Loucy (cell line): ENCODE results near the gene LTBR.

Source experiments
- EZH2phosphoT487 ChIP-seq: fragments of 200-600 bp; IDR thresholded peaks from 2 replicates; pipeline ENCODE4 v1.6.1; 2018; ENCODE audit warnings: antibody characterized with exemption, mild to moderate bottlenecking, moderate library complexity, borderline replicate concordance
- TF ChIP-seq, protein P1 (sequence below): fragments of 200-600 bp; sonication (generic); conservative IDR thresholded peaks from 2 replicates; pipeline ENCODE4 v1.5.1; 2014; ENCODE audit warnings: mild to moderate bottlenecking, antibody characterized with exemption, low read length

DNA sequence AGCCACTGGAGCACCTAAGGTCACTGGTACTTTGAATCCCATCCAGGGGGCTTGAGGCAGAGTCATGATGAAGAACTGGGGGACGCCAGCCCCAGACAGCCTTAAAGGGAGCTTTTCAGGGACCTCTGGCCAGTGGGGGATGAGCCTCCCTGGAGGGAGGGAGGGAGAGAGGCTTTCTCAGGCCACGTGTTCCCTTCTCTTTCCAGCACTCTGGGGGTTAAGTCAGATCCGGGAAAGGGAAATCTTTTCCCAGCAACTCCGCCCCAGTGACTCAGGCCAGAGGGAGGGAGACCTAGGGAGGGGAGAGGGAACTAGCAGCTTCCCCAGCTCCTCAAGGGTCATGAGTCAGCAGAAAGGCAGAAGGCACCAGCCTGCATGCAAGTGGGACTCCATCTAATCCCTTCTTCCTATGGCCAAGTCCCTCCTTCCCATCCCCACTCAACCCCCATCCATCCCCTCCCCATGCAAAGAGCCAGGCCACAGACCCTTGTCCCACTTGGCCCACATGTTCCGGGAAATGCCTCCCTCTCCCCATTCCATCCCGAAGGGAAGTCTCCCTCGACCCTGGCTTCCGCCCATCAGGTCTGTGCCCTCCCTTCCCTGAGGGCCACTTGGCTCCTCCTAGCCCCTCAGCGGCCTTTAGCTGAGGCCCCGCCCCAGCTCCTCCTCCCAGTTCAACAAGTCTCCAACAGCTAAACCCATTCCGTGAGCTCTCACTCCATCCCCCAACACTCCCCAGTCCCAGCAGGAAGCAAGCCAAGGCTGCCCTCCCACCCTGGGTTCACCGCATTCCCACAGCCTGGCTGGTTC is 47.7 kb upstream of the LTBR start:
- TF ChIP-seq, protein P1, sequence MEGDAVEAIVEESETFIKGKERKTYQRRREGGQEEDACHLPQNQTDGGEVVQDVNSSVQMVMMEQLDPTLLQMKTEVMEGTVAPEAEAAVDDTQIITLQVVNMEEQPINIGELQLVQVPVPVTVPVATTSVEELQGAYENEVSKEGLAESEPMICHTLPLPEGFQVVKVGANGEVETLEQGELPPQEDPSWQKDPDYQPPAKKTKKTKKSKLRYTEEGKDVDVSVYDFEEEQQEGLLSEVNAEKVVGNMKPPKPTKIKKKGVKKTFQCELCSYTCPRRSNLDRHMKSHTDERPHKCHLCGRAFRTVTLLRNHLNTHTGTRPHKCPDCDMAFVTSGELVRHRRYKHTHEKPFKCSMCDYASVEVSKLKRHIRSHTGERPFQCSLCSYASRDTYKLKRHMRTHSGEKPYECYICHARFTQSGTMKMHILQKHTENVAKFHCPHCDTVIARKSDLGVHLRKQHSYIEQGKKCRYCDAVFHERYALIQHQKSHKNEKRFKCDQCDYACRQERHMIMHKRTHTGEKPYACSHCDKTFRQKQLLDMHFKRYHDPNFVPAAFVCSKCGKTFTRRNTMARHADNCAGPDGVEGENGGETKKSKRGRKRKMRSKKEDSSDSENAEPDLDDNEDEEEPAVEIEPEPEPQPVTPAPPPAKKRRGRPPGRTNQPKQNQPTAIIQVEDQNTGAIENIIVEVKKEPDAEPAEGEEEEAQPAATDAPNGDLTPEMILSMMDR, result no peak
- no peak for TF ChIP-seq EZH2phosphoT487
